Stimulated activated naive B cell treated with anti-CD40 and anti-IgM and Interleukin-4, amounts not matched to agents 10 μg/mL and 1 μg/mL and 100 μg/mL, for 72 hours (primary cell): ENCODE measurements around the gene COL27A1.
A peak's percentile ranks its signal among the peaks of the same experiment; 100 is the strongest.

Experiments used
- ATAC-seq, 2 donors: fragments of 150-1000 bp; cut with Tn5 transposase; replicated peaks; 2 replicates each; pipeline ENCODE4 v1.10.0; 2021; ENCODE audit warnings: moderate library complexity in 1 of 2
- DNase-seq: peaks from one replicate; pipeline ENCODE4 v3.0.0; 2021
- H3K27ac Mint-ChIP-seq: one replicate; pipeline ENCODE4 v1.8.0; 2022; ENCODE audit warnings: mild to moderate bottlenecking, mixed read lengths
- H3K27me3 Mint-ChIP-seq, 2 donors: one replicate each; pipeline ENCODE4 v1.8.0; 2022; ENCODE audit warnings: mixed read lengths in 2 of 2
- H3K36me3 Mint-ChIP-seq, 2 donors: one replicate each; pipeline ENCODE4 v1.8.0; 2022; ENCODE audit warnings: mixed read lengths in 2 of 2, mild to moderate bottlenecking in 1 of 2
- H3K4me1 Mint-ChIP-seq, 2 donors: one replicate each; pipeline ENCODE4 v1.8.0; 2022; ENCODE audit warnings: mixed read lengths in 2 of 2, mild to moderate bottlenecking in 1 of 2
- H3K4me3 Mint-ChIP-seq, 2 donors: one replicate each; pipeline ENCODE4 v1.8.0; 2022; ENCODE audit warnings: mild to moderate bottlenecking in 2 of 2, mixed read lengths in 2 of 2, moderate library complexity in 1 of 2
- H3K9me3 Mint-ChIP-seq, 2 donors: one replicate each; pipeline ENCODE4 v1.8.0; 2022; ENCODE audit warnings: mixed read lengths in 2 of 2, mild to moderate bottlenecking in 1 of 2

The COL27A1 gene

GRCh38 chr9:114275246-114276004 lies 120.1 kb downstream of the COL27A1 start:
- Mint-ChIP-seq H3K4me3 (no peak overlapping the region), H3K9me3 (peaks cover 2 to 7% of the 10 kb centered on the region in 2 donors), H3K36me3 (no peaks in the 10 kb centered on the region), H3K4me1 (no peaks in the 10 kb centered on the region), H3K27ac (no peak overlapping the region), H3K27me3 (peaks cover 4 to 5% of the 10 kb centered on the region in 2 donors)
- DNase-seq (no peak), ATAC-seq (no peak)

- H3K27ac Mint-ChIP-seq: no peak overlapping the region
- DNase-seq: no peak
- H3K27me3 Mint-ChIP-seq: peaks cover 0 to 4% of the 10 kb centered on the region in 2 donors
- no peak for ATAC-seq
- H3K4me1 Mint-ChIP-seq: no peaks in the 10 kb centered on the region
- H3K9me3 Mint-ChIP-seq: peaks cover 2 to 7% of the 10 kb centered on the region in 2 donors
- no peaks in the 10 kb centered on the region for H3K36me3 Mint-ChIP-seq
- no peak overlapping the region for H3K4me3 Mint-ChIP-seq
Measured at GRCh38 chr9:114276908-114277821, 121.8 kb downstream of the COL27A1 start.

GRCh38 chr9:114278356-114278755 lies 123.0 kb downstream of the COL27A1 start:
- no peak for DNase-seq
- H3K9me3 Mint-ChIP-seq: peaks cover 2 to 7% of the 10 kb centered on the region in 2 donors
- H3K4me3 Mint-ChIP-seq: no peak overlapping the region
- H3K27ac Mint-ChIP-seq: no peak overlapping the region
- H3K36me3 Mint-ChIP-seq: no peaks in the 10 kb centered on the region
- no peak for ATAC-seq
- H3K4me1 Mint-ChIP-seq: no peaks in the 10 kb centered on the region
- peaks cover 0 to 1% of the 10 kb centered on the region in 2 donors for H3K27me3 Mint-ChIP-seq

GRCh38 chr9:114278881-114279570 lies 123.7 kb downstream of the COL27A1 start:
- H3K9me3 Mint-ChIP-seq: peaks cover 2 to 7% of the 10 kb centered on the region in 2 donors
- H3K4me1 Mint-ChIP-seq: no peaks in the 10 kb centered on the region
- H3K4me3 Mint-ChIP-seq: no peak overlapping the region
- H3K36me3 Mint-ChIP-seq: no peaks in the 10 kb centered on the region
- DNase-seq (no peak), ATAC-seq (no peak)
- H3K27me3 Mint-ChIP-seq: no peaks in the 10 kb centered on the region
- H3K27ac Mint-ChIP-seq: no peak overlapping the region

GRCh38 chr9:114279693-114280092 lies 124.4 kb downstream of the COL27A1 start:
- H3K4me1 Mint-ChIP-seq: no peaks in the 10 kb centered on the region
- H3K9me3 Mint-ChIP-seq: peaks cover 2 to 7% of the 10 kb centered on the region in 2 donors
- DNase-seq (no peak), ATAC-seq (no peak)
- H3K27ac Mint-ChIP-seq: no peak overlapping the region
- no peaks in the 10 kb centered on the region for H3K36me3 Mint-ChIP-seq
- H3K27me3 Mint-ChIP-seq: no peaks in the 10 kb centered on the region
- H3K4me3 Mint-ChIP-seq: no peak overlapping the region

DNA sequence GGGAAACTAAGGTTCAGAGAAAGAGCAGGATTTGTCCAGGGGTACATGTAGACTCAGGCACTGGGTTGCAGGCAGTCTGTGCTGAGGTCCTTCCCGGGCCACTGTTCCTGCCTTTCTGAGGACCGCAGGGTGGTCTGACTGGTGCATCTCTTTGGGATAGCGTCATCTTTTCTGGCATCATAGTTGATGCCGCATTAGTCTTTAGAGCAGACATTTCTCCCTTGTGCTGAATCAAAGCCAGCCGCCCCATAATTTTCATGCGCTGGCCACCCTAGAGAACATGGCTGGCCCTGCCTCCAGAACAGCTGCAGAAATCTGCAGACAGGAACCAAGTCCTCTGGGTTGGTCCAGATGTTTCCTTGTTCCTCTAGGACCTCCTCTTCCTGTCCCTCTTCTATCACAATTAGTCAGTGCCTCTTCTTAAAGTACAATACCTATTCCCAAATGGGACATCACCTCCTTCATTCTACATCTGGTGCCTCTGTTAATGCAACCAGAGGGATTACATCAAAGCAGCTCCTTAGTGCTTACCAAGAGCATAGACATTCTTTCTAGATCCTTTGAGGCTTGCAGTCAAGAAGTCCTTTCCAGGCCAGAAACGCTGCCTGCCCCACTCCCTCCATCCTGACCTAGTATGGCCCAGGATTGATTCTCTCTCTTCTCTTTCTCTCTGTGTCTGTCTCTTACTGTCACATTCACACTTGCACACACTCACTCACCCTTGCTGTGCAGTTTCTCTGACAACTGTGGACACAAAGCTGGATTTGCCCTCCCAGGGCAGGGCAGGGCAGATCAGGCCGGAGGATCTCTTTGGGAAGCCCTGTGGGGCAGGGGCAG lies 125.5 kb downstream of the COL27A1 start:
- Mint-ChIP-seq H3K9me3 (peaks cover 2 to 7% of the 10 kb centered on the region in 2 donors), H3K4me1 (no peaks in the 10 kb centered on the region), H3K4me3 (no peak overlapping the region), H3K27ac (no peak overlapping the region), H3K27me3 (no peaks in the 10 kb centered on the region), H3K36me3 (no peaks in the 10 kb centered on the region)
- DNase-seq (no peak), ATAC-seq (no peak)

GRCh38 chr9:114281473-114282103 lies 126.3 kb downstream of the COL27A1 start:
- no peak for ATAC-seq
- Mint-ChIP-seq H3K36me3 (no peaks in the 10 kb centered on the region), H3K9me3 (peaks cover 2 to 7% of the 10 kb centered on the region in 2 donors), H3K27ac (no peak overlapping the region), H3K4me3 (no peak overlapping the region), H3K27me3 (no peaks in the 10 kb centered on the region), H3K4me1 (no peaks in the 10 kb centered on the region)
- no peak for DNase-seq

GRCh38 chr9:114282104-114282485 lies 126.8 kb downstream of the COL27A1 start:
- Mint-ChIP-seq H3K9me3 (peaks cover 2 to 7% of the 10 kb centered on the region in 2 donors), H3K27ac (no peak overlapping the region), H3K4me3 (no peak overlapping the region), H3K4me1 (no peaks in the 10 kb centered on the region), H3K27me3 (no peaks in the 10 kb centered on the region), H3K36me3 (no peaks in the 10 kb centered on the region)
- no peak for DNase-seq
- ATAC-seq: no peak

DNA sequence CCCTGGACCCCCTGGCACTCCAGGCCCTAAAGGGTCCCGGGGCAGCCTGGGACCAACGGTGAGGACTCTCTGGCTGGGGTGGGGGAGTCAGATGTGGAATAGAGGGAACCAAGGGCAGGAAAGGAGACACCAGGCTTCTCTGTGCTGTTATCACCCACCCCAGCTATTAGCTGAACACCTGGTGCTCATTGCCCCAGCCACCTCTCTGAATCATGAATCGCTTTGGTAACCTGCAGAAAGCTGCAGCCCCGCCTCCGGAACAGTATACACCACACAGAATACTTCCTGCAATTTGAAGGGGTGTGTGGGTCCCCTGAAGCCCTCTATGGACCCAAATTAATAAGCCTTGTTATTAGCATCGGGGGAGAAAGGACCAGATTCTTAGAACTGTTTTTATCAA lies 127.2 kb downstream of the COL27A1 start:
- ATAC-seq (no peak), DNase-seq (no peak)
- no peaks in the 10 kb centered on the region for H3K27me3 Mint-ChIP-seq
- H3K27ac Mint-ChIP-seq: no peak overlapping the region
- H3K36me3 Mint-ChIP-seq: no peaks in the 10 kb centered on the region
- no peak overlapping the region for H3K4me3 Mint-ChIP-seq
- H3K9me3 Mint-ChIP-seq: peaks cover 2 to 7% of the 10 kb centered on the region in 2 donors
- no peaks in the 10 kb centered on the region for H3K4me1 Mint-ChIP-seq

GRCh38 chr9:114282926-114283325 lies 127.6 kb downstream of the COL27A1 start:
- Mint-ChIP-seq H3K36me3 (no peaks in the 10 kb centered on the region), H3K27ac (no peak overlapping the region), H3K27me3 (no peaks in the 10 kb centered on the region), H3K9me3 (peaks cover 2 to 6% of the 10 kb centered on the region in 2 donors), H3K4me1 (no peaks in the 10 kb centered on the region), H3K4me3 (no peak overlapping the region)
- DNase-seq (no peak), ATAC-seq (peak in 1 of 2 donors; percentile 18)

DNA sequence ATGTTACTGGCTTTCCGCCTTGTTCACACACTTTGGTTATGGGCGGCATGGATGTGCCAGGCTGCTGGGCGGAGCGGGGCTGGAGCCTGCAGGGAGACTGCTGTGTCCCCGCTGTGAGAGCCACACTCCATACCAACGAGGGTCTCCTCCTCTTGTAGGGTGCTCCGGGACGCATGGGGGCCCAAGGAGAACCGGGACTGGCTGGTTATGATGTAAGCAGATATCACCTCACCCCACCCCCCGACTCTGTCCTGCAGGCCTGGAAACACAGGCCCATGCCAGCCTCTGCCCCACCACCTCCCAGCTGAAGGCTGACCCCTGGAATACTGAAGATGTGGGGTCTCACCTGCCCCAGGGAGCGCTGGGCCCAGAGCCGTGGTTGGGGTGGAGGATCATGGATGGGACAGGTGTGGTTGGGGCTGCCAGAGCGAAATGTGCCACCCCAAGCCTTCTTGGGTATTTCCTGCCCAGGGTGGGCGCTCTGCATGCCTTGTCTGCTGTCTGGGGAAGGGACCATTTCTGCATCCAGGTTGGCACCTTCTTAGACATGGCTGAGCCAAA lies 128.3 kb downstream of the COL27A1 start:
- no peak for DNase-seq

DNA sequence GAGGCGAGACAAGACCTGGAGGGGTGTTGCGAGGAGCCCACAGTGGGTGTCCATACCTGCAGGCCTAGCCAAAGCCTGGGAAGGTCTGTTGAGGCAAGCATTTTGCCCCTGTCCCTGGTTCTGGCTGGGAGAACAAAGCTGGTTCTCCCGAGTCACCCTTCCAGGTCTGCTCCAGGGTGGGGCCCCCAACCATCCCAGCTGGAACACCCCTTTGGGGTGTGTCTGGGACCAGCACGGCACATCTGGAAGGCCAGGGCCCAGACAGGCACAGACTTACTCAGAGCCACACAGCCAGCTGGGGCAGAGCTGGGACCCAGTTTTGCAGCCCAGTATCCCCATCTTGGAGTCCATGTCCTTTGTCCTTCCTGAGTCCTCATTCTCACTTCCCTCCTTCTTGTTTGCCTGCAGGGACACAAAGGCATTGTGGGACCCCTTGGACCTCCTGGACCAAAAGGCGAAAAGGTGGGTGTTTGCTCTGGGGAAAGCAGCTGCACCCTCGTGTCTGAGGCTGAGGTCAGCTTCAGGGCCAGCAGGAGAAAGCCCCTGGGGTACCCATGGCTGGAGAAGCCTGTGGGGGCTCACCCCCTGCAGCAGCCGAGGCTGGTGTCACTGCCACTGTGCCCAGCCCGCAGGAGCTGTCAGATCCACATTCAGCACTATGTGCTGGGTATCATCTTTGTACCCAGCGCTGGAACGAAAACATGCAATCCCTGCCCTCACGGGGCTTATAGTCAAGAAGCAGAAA lies 129.2 kb downstream of the COL27A1 start:
- H3K4me1 Mint-ChIP-seq: no peaks in the 10 kb centered on the region
- H3K27ac Mint-ChIP-seq: no peak overlapping the region
- ATAC-seq: no peak
- no peaks in the 10 kb centered on the region for H3K9me3 Mint-ChIP-seq
- H3K36me3 Mint-ChIP-seq: no peaks in the 10 kb centered on the region
- DNase-seq: no peak
- no peaks in the 10 kb centered on the region for H3K27me3 Mint-ChIP-seq
- no peak overlapping the region for H3K4me3 Mint-ChIP-seq

More for the DNA sequence above, 128.3 kb downstream of the COL27A1 start:
- no peaks in the 10 kb centered on the region for H3K27me3 Mint-ChIP-seq
- no peak overlapping the region for H3K27ac Mint-ChIP-seq
- H3K4me1 Mint-ChIP-seq: no peaks in the 10 kb centered on the region
- no peaks in the 10 kb centered on the region for H3K36me3 Mint-ChIP-seq
- ATAC-seq: no peak
- H3K9me3 Mint-ChIP-seq: no peaks in the 10 kb centered on the region
- H3K4me3 Mint-ChIP-seq: no peak overlapping the region
